ENCODE data around the gene MEIS2.

GRCh38 chr15:36948982-36949381 is 151.4 kb downstream of the MEIS2 start:
- TF ChIP-seq EZH2 (IDR thresholded peaks at IDR 0.05; ENCODE audit: insufficient read depth, low read length) (no peak), CTCF (IDR thresholded peaks at IDR 0.05; ENCODE audit: insufficient read depth, low read depth, low read length) (no peak)

Data from astrocyte (in vitro differentiated cells and primary cell).